GM15510 (cell line): ENCODE results near the gene CAMSAP1.

ENCODE experiments used
- POLR2A ChIP-seq: IDR thresholded peaks from 3 replicates; pipeline ENCODE4 v1.6.1; 2011; ENCODE audit warnings: borderline replicate concordance; ENCODE audit not compliant: insufficient read length; ENCODE audit errors: extremely low read depth

CAMSAP1 gene

GRCh38 chr9:135850737-135851136, 56.6 kb downstream of the CAMSAP1 start:
- TF ChIP-seq POLR2A = no peak

GRCh38 chr9:135849181-135849580, 58.2 kb downstream of the CAMSAP1 start:
- no peak for TF ChIP-seq POLR2A

DNA sequence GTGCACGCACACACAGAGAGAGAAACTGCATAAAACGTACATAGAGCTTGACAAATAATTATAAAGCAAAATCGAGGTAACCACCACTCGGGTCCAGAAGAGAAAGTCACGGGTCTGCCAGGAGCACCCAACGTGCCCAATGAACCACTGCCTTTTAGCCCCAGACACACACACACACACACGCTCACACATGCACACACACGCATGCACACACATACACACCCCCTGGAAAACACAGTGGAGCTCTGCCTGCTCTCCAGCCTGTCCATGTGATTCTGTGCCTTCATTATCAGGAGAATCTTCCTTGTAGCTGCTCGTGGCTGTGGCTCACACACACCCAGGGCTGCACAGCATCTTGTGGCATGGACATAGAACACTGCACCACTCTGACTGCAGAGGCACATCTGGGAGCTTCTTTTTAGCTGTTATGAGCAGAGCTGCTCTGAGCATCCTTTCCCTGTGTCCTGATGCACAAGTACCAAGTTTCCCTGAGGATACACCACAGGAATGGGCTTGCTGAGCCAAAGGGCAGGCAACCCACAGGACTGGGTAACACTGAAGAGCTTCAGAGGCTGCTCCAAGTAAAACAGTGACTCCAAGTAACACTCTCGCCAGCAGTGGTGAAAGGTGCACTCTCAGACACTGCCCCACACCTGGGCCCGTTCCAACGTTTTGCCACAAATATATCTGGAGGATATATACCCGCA, 58.9 kb downstream of the CAMSAP1 start:
- TF ChIP-seq POLR2A = no peak

- no peak for TF ChIP-seq POLR2A
Observed at GRCh38 chr9:135847833-135848232, 59.5 kb downstream of the CAMSAP1 start.

DNA sequence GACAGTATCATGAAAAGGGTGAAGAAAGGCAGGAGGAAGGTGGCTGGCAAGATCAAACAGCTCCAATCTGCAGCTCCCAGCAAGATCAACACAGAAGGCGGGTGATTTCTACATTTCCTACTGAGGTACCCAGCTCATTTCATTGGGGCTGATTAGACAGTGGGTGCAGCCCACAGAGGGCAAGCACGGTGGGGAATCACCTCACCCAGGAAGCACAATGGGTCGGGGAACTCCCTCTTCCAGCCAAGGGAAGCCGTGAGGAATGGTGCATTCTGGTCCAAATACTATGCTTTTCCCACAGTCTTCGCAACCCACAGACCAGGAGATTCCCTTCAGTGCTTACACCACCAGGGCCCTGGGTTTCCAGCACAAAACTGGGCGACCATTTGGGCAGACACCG, 66.8 kb downstream of the CAMSAP1 start:
- no peak for TF ChIP-seq POLR2A

- no peak for TF ChIP-seq POLR2A
Observed at GRCh38 chr9:135840107-135840506, 67.2 kb downstream of the CAMSAP1 start.

DNA sequence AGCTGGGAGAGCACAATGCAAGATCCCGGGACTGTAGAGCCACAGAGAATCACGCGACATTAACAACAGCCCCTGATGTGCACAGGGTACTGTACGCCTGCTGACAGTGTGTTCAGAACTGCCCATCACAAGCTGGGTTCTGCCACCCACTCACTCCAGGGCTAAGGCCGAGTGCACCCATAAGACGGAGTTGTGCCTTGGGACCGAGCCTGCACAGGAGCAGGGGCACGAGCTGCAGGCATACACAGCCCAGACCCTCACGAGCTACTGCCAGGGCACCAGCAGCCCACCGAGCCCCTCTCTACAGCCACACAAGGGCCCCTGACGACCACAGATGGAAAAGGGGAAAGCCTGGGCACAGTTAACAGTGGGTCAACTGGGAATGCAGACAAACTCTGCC, 67.8 kb downstream of the CAMSAP1 start:
- no peak for TF ChIP-seq POLR2A

- TF ChIP-seq POLR2A = no peak
Observed at GRCh38 chr9:135835131-135835530, 72.2 kb downstream of the CAMSAP1 start.

GRCh38 chr9:135833864-135834263, 73.5 kb downstream of the CAMSAP1 start:
- no peak for TF ChIP-seq POLR2A

DNA sequence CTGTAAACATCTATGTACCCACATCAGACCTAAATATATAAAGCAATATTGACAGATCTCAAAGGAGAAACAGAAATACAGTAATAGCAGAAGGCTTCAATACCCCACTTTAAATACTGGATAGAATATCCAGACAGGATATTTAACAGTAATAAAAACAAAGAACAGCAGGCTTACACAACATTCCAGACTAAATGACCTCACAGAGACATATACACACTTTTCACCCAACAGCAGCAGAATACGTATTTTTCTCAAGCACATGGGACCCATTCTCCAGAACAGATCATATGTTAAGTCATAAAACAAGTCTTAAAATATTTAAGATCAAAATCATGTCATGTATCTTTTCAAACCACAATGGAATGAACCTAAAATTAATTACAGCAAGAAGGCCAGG, 76.8 kb downstream of the CAMSAP1 start:
- no peak for TF ChIP-seq POLR2A

- no peak for TF ChIP-seq POLR2A
Observed at GRCh38 chr9:135828656-135829055, 78.7 kb downstream of the CAMSAP1 start.

DNA sequence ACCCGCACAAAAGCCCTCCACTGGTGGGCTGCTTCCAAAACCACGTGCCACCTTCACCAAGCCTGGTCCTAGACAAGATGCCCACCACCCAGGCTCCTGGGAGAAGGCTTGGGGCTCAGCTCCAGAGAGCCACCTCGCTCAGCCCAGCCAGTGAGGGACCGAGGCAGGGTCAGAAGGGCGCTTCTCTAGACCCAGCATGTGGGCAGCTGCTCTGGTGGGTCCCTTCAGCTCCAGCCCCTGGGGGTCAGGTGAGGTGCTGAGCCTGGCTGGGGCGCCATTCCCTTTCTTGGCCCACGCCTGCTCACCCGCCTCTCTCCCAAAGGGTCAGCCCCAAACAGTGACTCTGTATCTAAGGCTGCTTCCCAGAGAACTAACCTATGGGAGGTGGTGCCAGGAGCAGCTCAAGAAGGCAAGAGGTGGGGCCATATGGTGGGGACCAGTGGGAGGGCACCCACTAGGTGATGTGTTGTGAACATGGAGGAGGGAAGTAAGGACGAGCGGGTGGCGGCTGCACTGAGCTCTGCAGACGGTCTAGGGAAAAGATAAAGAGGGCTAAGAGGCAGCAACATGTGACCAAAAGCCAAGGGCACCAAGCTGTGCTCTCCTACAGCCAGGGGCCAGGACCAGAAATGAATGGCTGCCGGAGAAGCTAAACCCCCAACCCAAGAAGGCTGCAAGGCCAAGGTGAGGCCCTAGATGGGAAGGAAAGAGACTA, 79.3 kb downstream of the CAMSAP1 start:
- no peak for TF ChIP-seq POLR2A

DNA sequence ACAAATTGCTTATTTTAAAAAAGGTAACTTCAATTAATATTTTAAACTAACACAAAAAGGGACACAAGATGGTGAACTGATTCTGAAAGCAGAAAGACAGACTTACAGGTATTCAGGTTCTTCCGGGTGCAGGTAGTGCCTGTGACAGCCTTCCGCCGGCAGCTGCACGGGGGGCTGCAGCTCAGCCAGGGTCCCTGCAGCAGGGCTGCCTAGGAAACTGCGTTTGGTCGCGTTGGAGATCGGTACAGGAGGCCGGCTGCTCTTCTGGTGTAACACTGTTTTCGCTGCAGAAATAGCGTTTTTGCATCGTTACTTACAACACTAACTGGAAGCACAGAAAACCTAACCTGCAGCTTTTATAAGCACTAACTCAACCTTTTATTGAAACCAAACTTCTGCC, 80.0 kb downstream of the CAMSAP1 start:
- TF ChIP-seq POLR2A = no peak

GRCh38 chr9:135826188-135826545, 81.2 kb downstream of the CAMSAP1 start:
- no peak for TF ChIP-seq POLR2A

DNA sequence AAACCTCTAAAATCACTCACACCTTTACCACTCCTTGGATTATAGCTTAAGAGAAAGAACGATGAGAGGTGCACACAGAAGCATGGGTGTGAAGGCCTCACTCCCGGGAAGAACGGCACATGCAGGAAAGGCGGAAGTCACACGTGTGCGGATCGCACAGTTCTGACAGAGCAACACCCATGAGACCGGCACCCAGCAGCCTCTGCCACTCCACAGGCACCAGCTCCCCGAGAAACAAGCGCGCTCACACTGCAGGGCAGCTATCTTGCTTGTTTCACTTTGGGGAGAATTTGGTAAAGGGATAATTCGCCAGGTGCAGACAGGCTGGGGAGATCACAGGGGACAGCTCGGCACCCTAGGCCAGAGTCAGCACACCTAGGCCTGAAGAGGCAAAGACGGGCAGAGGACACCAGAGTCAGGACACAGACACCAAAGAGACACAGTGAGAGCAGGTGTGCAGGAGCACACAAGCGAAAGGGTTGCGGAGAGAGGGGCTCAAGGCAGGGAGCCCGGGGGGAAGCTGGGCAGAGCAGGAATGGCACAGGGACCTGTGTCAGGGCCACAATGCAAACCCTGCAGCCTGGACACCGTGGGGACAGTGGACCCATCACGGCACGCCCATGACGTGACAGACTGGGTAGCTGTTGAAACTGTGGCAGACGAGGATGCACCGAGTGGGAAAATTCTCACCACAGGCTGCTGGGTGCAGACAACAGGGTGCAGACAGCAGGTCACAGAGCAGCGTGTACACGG, 81.7 kb downstream of the CAMSAP1 start:
- TF ChIP-seq POLR2A = no peak
